NCI-H510A (cell line): ENCODE results near the gene DNHD1.
A peak's percentile ranks its signal among the peaks of the same experiment; 100 is the strongest.

Experiments
- DNase-seq: peaks from one replicate; lab custom pipeline; 2025; lab: John Stamatoyannopoulos, UW

DNHD1 gene, protein sequence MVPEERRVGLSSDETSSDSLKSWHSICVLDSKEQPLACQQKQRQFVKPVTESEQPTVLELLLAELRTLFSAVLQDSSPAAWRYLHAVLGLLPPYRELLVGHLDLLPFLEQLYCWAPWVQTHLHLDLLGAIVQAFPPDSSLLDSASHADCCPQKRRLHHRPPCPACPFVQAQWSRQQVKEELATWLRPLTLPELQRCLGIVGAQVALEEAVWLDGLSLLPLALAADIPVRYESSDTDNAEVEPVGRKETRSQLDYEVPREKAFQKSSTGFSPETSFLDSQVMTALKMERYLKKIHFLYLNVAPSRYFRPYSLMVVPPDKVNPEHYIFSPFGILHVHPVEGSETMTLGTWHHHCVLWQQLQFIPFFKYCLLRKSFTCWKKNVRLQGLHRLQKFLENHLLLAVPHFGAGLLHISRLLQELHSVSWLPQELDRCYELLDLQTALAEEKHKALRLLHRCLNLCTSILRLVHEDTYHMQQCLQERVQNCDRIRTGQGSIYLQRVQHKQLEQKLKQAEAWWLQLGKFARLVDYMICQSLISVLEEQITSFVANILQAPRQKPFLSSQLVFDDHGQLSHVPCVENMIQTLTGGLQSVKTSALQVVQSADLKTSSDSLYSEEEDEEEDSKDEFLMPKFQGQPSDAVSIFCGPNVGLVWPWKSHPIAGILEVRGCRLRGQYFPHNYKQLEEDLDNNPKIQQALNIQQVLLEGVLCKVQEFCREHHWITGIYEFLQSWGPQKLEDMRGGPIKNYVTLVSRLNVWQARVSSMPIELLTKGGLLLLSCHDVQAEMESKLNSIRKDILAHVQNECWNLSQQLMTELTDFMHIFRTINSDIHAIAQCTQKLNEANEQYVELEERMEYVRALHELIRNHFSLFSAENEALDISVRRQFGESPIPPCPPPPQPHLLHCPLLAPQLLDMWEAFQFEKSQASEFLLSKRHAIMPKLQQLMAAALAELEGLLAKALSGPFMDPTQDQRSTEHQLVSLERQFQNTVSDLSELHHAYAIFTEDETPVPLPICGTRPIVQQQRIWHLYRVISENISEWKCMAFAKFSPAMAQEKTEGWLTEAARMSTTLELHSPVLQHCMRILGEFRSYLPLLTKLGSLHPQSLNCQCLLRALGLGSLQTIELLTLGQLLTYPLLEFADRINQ (N-terminal part only)

GRCh38 chr11:6497069-6497839 lies at the start of gene DNHD1:
Gene DNHD1 (plus strand): TSS chr11:6497280. CDS start chr11:6498216, 936 bp downstream.
- DNase-seq: no peak

DNA sequence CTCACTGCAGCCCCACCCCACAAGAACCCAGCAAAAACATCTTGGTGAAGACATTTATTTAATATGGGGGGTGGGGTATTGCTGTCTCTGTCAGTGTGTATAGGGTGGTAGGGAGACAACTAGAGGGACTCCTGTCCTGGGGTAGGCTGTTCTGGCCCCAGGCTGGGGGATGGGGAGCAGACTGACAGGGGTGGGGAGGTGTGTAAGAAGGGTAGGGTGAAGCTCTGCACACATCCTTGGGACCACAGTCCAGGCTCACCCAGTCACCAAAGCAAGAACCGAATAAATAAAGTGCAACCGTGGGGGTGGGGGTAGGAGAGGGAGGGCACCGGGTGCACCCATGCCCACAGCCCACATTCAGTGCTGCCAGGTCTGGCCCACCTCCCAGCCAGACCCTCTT lies 48.5 kb upstream of the DNHD1 start:
- no peak for DNase-seq

GRCh38 chr11:6452219-6452618 lies 44.9 kb upstream of the DNHD1 start:
- DNase-seq: no peak

- DNase-seq: no peak
Observed at GRCh38 chr11:6453152-6453551, 43.9 kb upstream of the DNHD1 start.

DNA sequence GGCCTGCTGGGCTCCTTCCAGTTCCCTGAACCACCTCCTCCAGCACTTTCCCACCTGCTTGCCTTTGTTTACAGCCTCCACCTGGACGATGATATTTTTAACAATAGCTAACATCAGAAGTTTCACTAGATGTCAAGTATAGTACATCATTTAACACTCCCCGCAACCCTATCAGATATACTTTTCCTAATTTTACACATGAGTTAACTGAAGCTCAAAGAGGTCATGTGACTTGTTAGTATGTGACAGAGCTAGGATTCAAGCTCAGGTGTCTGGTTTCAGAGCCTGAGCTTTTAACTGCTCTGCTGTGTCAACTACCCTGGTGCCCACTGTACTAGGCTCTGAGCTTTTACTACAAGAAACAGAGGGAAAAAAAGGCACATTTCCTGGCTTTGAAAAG lies 42.0 kb upstream of the DNHD1 start:
- DNase-seq: peak; percentile 42

GRCh38 chr11:6456361-6457073 lies 40.6 kb upstream of the DNHD1 start:
- no peak for DNase-seq

GRCh38 chr11:6457581-6458320 lies 39.3 kb upstream of the DNHD1 start:
- no peak for DNase-seq

- no peak for DNase-seq
Observed at GRCh38 chr11:6458352-6459098, 38.6 kb upstream of the DNHD1 start.

DNA sequence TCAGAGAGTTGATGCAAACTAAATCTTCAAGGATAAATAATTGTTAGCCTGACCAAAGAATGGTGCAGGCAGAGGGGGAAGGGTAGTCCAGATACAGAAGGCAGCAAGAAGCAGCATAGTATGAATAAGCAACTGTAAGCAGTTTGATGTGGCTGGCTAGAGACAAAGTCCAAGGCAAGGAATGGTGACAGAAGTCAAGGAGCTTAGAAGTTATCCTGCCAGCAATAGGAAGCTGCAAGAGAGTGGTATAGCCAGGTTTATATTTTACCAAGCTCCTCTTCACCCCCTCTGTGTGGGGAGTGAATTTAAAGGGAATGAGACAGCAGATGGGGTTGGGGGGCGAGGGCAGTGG lies 38.0 kb upstream of the DNHD1 start:
- no peak for DNase-seq

DNA sequence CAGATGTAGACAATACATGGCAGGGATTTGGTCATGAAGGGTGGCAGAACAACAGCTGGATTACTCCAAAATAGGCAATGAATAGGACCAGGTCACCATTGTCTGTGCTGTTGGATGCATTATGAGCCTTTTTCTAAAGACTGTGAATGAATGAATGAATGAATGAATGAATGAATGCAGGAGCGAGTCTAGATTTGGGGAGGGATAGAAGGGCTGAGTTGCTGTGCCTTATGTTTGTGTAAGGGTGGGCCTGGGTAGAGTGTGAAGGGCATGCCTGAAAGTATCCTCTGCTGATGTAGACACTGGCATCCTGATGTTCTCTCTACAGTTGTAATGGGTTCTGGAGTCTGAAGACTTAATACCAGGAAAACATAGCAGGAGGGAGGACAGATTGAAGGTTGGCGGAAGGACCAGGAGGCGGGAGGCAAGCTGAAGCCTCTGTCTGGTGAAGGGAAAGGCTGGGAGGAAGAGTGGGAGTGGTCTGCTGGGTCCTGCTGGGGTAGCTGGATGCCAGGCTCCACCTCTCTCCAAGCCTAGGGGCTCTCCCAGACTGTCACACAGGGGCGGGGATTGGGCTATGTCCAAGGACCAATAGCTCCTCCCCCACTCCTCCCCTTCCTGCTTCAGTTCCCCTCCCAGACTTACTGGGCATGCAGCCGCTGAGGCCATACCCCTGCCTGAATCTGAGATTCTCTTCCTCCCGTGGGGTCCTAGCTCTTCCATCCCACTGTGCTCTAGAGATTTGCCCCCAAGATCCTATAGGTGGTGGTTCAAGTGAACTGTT lies 28.2 kb upstream of the DNHD1 start:
- DNase-seq: peak; percentile 30

DNA sequence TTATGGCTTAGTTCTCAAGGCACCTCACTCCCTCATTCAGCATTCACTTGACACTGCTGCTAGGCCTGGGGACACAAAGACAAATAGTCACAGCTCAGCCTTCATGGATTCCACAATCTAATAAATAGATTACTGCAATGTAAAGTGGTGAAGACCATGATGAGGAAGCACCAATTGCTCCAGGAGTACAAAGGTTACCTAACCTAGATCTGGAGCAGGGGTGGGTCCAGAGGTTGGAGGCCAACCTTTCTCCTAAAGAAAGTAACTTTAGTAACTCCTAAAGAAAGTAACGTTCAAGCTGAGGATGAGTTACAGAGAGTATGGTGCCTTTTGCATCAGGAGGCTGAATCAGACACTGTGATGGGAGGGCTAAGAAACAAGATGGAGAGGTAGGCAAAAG lies 27.5 kb upstream of the DNHD1 start:
- DNase-seq: no peak

GRCh38 chr11:6472934-6473333 lies 24.1 kb upstream of the DNHD1 start:
- no peak for DNase-seq

- DNase-seq: peak; percentile 65
Observed at GRCh38 chr11:6473451-6474412, 23.3 kb upstream of the DNHD1 start, which contains the start of gene TRIM3. Gene TRIM3 (minus strand): TSS chr11:6473941. CDS start chr11:6465695, 8,246 bp downstream.

DNA sequence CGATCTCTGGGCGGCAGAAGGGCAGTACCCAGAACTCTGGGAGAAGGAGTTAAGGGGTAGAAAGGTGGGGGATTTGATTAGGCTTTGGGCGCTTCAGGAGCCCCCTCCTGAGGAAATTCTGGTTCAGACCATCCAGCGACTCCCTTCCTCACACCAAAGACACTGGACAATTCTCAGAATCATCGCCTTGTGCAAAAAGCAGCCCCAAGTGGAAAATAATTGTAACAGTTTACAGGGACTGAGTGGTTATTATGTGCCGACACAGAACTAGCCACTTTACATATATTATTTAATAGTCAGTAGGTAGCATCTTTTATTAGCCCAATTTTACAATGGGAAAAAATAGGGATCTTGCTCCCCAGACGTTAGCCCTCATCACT lies 22.7 kb upstream of the DNHD1 start:
- DNase-seq: no peak

DNA sequence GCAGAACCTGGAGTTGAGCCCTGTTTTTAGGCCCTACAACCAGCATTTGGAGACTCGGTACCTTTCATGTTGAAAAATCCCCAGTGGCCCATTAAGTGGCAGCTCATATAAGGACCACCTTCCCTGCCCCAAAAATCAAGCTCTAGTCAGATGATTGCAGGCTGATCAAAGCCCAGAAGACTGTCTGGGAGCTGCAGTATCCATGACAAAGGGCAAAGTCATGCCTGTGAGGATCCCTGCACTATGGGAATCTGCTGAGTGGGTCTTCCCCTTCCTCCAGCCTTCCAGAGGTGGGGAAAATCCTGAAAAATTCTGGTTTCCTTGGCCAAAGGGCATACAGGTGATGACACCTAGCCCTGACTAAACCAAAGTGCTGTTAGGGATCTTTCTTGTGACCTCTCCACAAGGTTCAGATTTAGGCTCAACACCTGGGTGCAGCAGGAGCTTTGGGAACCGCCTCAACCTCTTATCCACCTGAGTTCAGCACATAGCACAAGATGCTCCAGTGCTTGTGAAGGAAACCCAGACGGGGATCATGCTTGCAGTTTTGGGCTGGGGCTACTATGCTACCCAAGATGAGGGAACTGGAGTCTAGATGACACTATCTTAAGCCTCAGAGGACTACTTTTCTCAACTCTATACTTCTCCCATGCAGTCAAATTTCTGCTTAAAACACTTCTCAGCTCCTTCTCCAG lies 22.1 kb upstream of the DNHD1 start:
- DNase-seq: no peak

- no peak for DNase-seq
Observed at GRCh38 chr11:6475936-6476335, 21.1 kb upstream of the DNHD1 start.

DNA sequence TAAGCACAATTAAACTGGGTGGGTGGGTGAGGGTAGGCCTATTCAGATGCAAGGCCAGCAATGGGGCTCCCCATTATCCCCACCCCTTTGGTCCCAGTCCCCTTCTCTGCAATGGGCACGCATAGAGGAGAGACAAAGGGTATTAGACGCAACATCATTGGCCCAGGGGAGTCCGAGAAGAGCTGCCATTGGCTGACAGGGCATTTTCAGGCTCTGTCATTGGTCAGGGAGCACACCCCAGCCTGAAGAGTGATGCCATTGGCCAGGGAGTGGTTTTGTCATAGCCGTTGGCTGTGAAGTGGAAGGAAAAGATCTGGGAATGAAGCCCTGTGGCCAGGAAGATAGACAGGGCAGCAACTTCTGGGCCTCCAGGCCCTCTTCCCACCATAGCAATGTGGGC lies 20.5 kb upstream of the DNHD1 start:
- no peak for DNase-seq
